ENCODE results near the gene ZNF485.

- TF ChIP-seq CTCF (IDR thresholded peaks at IDR 0.05; ENCODE audit: low read depth, low read length) (no peak), MAX (IDR thresholded peaks at IDR 0.05; ENCODE audit: low read depth, low read length) (no peak)
These were observed 58.8 kb downstream of the ZNF485 start for GRCh38 chr10:43665054-43665453.

Data from NB4 (cell line).